ENCODE measurements around the gene NEU3.

Gene NEU3

GRCh38 chr11:74950374-74950969 lies 38.3 kb upstream of the NEU3 start:
- ChIA-PET POLR2A (interaction anchor here (0.9 kb wide), 1 partner anchor 15 kb away, joined by 3 read pairs; no protein-coding TSS in a partner anchor), CTCF (interaction anchor here (0.7 kb wide), 1 partner anchor 312 kb away, joined by 3 read pairs; no protein-coding TSS in a partner anchor)
- no peak for TF ChIP-seq LEF1 (IDR thresholded peaks at IDR 0.05; ENCODE audit: borderline replicate concordance)
- no peak for TF ChIP-seq FOXA1 (IDR thresholded peaks at IDR 0.05)
- no peak for TF ChIP-seq HDGF (IDR thresholded peaks at IDR 0.05; ENCODE audit: borderline replicate concordance)
- TF ChIP-seq CTBP1 (IDR thresholded peaks at IDR 0.05; ENCODE audit: borderline replicate concordance): no peak
- no peak for TF ChIP-seq SUZ12 (IDR thresholded peaks at IDR 0.05)
- TF ChIP-seq TARDBP (IDR thresholded peaks at IDR 0.05): no peak
- TF ChIP-seq L3MBTL2 (conservative IDR thresholded peaks at IDR 0.05): no peak
- TF ChIP-seq ELF4 (IDR thresholded peaks at IDR 0.05): no peak
- TF ChIP-seq BHLHE40 (IDR thresholded peaks at IDR 0.05; ENCODE audit: borderline replicate concordance): no peak
- no peak for TF ChIP-seq SP1 (IDR thresholded peaks at IDR 0.05)
- TF ChIP-seq ZNF384 (IDR thresholded peaks at IDR 0.05): no peak
- TF ChIP-seq FOXM1 (IDR thresholded peaks at IDR 0.05; ENCODE audit: borderline replicate concordance): no peak
- DNase-seq (ENCODE audit: extremely low spot score): no peak

- ChIA-PET CTCF (interaction anchor here (1.6 kb wide), 1 partner anchor 22 kb away, joined by 3 read pairs; no protein-coding TSS in a partner anchor), POLR2A (no interaction called here)
- DNase-seq (ENCODE audit: extremely low spot score): no peak
- no peak for TF ChIP-seq NFRKB (IDR thresholded peaks at IDR 0.05)
Measured at GRCh38 chr11:74951226-74951625, 37.5 kb upstream of the NEU3 start.

GRCh38 chr11:74952752-74953151 lies 36.0 kb upstream of the NEU3 start:
- POLR2A ChIA-PET: no interaction called here
- TF ChIP-seq L3MBTL2 (conservative IDR thresholded peaks at IDR 0.05): no peak
- TF ChIP-seq BHLHE40 (IDR thresholded peaks at IDR 0.05; ENCODE audit: borderline replicate concordance): no peak
- no peak for TF ChIP-seq FOXA1 (IDR thresholded peaks at IDR 0.05)
- no peak for TF ChIP-seq TARDBP (IDR thresholded peaks at IDR 0.05)
- no peak for TF ChIP-seq ARNT (IDR thresholded peaks at IDR 0.05)
- no peak for TF ChIP-seq ZNF384 (IDR thresholded peaks at IDR 0.05)
- peak; percentile 27; the same call in 1 of the 2 replicates for TF ChIP-seq PKNOX1 (IDR thresholded peaks at IDR 0.05)
- DNase-seq (ENCODE audit: extremely low spot score): no peak
- CTCF ChIA-PET: no interaction called here

- CTCF ChIA-PET: no interaction called here
- TF ChIP-seq PKNOX1 (IDR thresholded peaks at IDR 0.05) (no peak), TARDBP (IDR thresholded peaks at IDR 0.05) (no peak), SUZ12 (IDR thresholded peaks at IDR 0.05) (no peak), SP1 (IDR thresholded peaks at IDR 0.05) (no peak), ARNT (IDR thresholded peaks at IDR 0.05) (no peak), HDGF (IDR thresholded peaks at IDR 0.05; ENCODE audit: borderline replicate concordance) (no peak)
- POLR2A ChIA-PET: no interaction called here
- DNase-seq (ENCODE audit: extremely low spot score): no peak
Measured at GRCh38 chr11:74953451-74953850, 35.3 kb upstream of the NEU3 start.

GRCh38 chr11:74954199-74954598 lies 34.5 kb upstream of the NEU3 start:
- ChIA-PET CTCF (interaction anchor here (0.5 kb wide), 1 partner anchor 11 kb away, joined by 5 read pairs; no protein-coding TSS in a partner anchor), POLR2A (no interaction called here)
- no peak for DNase-seq (ENCODE audit: extremely low spot score)
- TF ChIP-seq FOXK2 (IDR thresholded peaks at IDR 0.05): no peak
- no peak for TF ChIP-seq ARNT (IDR thresholded peaks at IDR 0.05)
- TF ChIP-seq FOXM1 (IDR thresholded peaks at IDR 0.05; ENCODE audit: borderline replicate concordance): no peak
- TF ChIP-seq LEF1 (IDR thresholded peaks at IDR 0.05; ENCODE audit: borderline replicate concordance): no peak
- no peak for TF ChIP-seq L3MBTL2 (conservative IDR thresholded peaks at IDR 0.05)
- no peak for TF ChIP-seq PKNOX1 (IDR thresholded peaks at IDR 0.05)
- no peak for TF ChIP-seq SUZ12 (IDR thresholded peaks at IDR 0.05)
- TF ChIP-seq ELF4 (IDR thresholded peaks at IDR 0.05): no peak
- TF ChIP-seq FOXA1 (IDR thresholded peaks at IDR 0.05): no peak

- TF ChIP-seq CTBP1 (IDR thresholded peaks at IDR 0.05; ENCODE audit: borderline replicate concordance): no peak
- TF ChIP-seq PKNOX1 (IDR thresholded peaks at IDR 0.05): no peak
- CTCF ChIA-PET: interaction anchor here (0.6 kb wide), 1 partner anchor 22 kb away, joined by 3 read pairs; no protein-coding TSS in a partner anchor
- DNase-seq (ENCODE audit: extremely low spot score): no peak
- POLR2A ChIA-PET: interaction anchor here (1.2 kb wide), 1 partner anchor 32 kb away, joined by 3 read pairs; the partner anchor contains the start of gene NEU3
Measured at GRCh38 chr11:74956397-74957015, 32.2 kb upstream of the NEU3 start.

Data from HEK293T (cell line).